Right lobe of liver (tissue), 6 donors: ENCODE measurements around the gene PLXNC1. TPM values are rescaled to one million over a fixed set of nuclear protein-coding genes. Genes with fewer than 3 reads are reported as not detected.

Source experiments
- ATAC-seq, 4 donors: fragments of 200-7000 bp; cut with Tn5 transposase; one replicate each; pipeline ENCODE4 v1.9.1; 2020; ENCODE audit warnings: mild to moderate bottlenecking in 4 of 4, moderate library complexity in 4 of 4
- DNase-seq, 3 donors: peaks; one replicate each; pipeline ENCODE4 v3.0.0-alpha.2; 2020
- H3K27ac ChIP-seq, 3 donors: fragments of 200-600 bp; one replicate each; pipeline ENCODE4 v1.8.0; 2022
- H3K27me3 ChIP-seq, 2 donors: fragments of 200-600 bp; one replicate each; pipeline ENCODE4 v1.8.0; 2022
- H3K36me3 ChIP-seq, 4 donors: fragments of 200-600 bp; sonication (generic) in 1 of 4; one replicate each; pipeline versions ENCODE4 v1.5.1 to v1.8.0; 2017 to 2022; ENCODE audit warnings: control low read depth in 1 of 4
- H3K4me1 ChIP-seq, 4 donors: fragments of 200-600 bp; sonication (generic) in 1 of 4; one replicate each; pipeline versions ENCODE4 v1.5.1 to v1.8.0; 2017 to 2022; ENCODE audit warnings: control low read depth in 1 of 4
- H3K4me3 ChIP-seq, 3 donors: fragments of 200-600 bp; one replicate each; pipeline ENCODE4 v1.8.0; 2022
- H3K9me3 ChIP-seq, 4 donors: fragments of 200-600 bp; sonication (generic) in 1 of 4; one replicate each; pipeline versions ENCODE4 v1.5.1 to v1.8.0; 2017 to 2022; ENCODE audit warnings: control low read depth in 1 of 4
- CTCF ChIP-seq, 4 donors: fragments of 200-600 bp in 3 of 4; fragments of 450-650 bp in 1 of 4; IDR thresholded peaks; one replicate each; pipeline versions ENCODE4 v1.5.1 to v1.8.0; 2016 to 2022; ENCODE audit warnings: antibody characterized with exemption in 4 of 4, mild to moderate bottlenecking in 2 of 4
- POLR2A ChIP-seq: fragments of 450-650 bp; IDR thresholded peaks from one replicate; pipeline ENCODE4 v1.6.1; 2017; ENCODE audit warnings: antibody characterized with exemption, mild to moderate bottlenecking
- WGBS: methylation state at CpG from one replicate; pipeline ENCODE4 v1.1.6; 2018; ENCODE audit warnings: low coverage, low lambda C conversion rate; ENCODE audit not compliant: insufficient coverage; ENCODE audit errors: missing lambda C conversion rate; 5-methylcytosine and 5-hydroxymethylcytosine counted together
- intact Hi-C, 2 donors: fragments of 100-400 bp; cut with DNase I; formaldehyde crosslinking; loops; one replicate each; pipeline versions ENCODE4 v1.11.2 to v1.14.1; 2022
- total RNA-seq, 6 experiments: library from RNA; depleted of rRNA in 2 of 6; stranded (reverse); fragments of >200 nt in 2 of 6; fragmentation: NEBNext Ultra II Directional in 3 of 6; extraction: Animal tissue kit (Norgen Biotek cat#: 25700) in 3 of 6; gene quantifications; one replicate each; pipeline versions ENCODE4 v1.1.0 to v1.2.4, GENCODE V29; 2016 to 2023
- donor health status: DM: no; HTN: yes; CAD: no.
- donor health status: DM: no; HTN: no; CAD: no.
- donor health status: DM: no; HTN: no; CAD: no.
- donor health status: DM: no; HTN: yes; CAD: no.
- donor health status: DM: no; HTN: yes; CAD: no.

Gene PLXNC1
- total RNA-seq, 6 experiments from 2014 or later: 1.6 to 7.0 (median 3.5) TPM

DNA sequence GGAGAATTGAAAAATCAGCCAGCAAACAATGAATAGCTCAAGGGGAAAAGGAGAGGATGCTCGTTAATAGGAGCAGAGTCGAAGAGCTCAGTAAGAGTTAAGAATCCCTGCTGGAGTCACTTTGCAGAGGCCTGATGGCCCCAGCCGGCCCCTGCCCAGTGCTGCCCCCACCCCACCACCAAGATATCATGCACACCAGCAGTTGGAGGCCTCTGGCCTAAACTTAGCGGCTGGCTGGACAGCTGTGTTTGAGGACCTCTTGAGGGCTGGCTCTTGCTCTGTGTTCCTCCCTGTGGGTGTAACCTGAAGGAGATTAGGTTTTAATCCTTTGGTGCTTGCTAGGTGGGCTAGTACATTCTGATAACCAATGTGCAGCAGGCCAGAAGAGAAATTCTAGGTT, 142.0 kb downstream of the PLXNC1 start:
- 68% methylated on average over 3 of the region's 4 CpGs for WGBS
- H3K27ac ChIP-seq: no peak overlapping the region
- H3K9me3 ChIP-seq: no peaks in the 10 kb centered on the region
- no peaks in the 10 kb centered on the region for H3K36me3 ChIP-seq
- H3K4me1 ChIP-seq: peaks cover 0 to 10% (median 0%) of the 10 kb centered on the region in 4 donors
- intact Hi-C loops: no loop called here
- no peaks in the 10 kb centered on the region for H3K27me3 ChIP-seq
- H3K4me3 ChIP-seq: no peak overlapping the region
- DNase-seq: no peak
- TF ChIP-seq CTCF (IDR thresholded peaks at IDR 0.05) (no peak), POLR2A (no peak)
- no peak for ATAC-seq

GRCh38 chr12:94297096-94297699, 148.8 kb downstream of the PLXNC1 start:
- WGBS: 94% methylated on average over 5 of the region's 6 CpGs
- Histone ChIP-seq H3K36me3 (no peaks in the 10 kb centered on the region), H3K27ac (no peak overlapping the region), H3K4me1 (no peaks in the 10 kb centered on the region), H3K4me3 (no peak overlapping the region), H3K9me3 (no peaks in the 10 kb centered on the region), H3K27me3 (no peaks in the 10 kb centered on the region)
- intact Hi-C loops: no loop called here
- DNase-seq: no peak
- no peak for ATAC-seq
- TF ChIP-seq POLR2A (no peak), CTCF (IDR thresholded peaks at IDR 0.05) (no peak)

GRCh38 chr12:94297876-94298505, 149.6 kb downstream of the PLXNC1 start:
- 96% methylated on average over 2 of the region's 2 CpGs for WGBS
- no peak overlapping the region for H3K27ac ChIP-seq
- H3K36me3 ChIP-seq: no peaks in the 10 kb centered on the region
- no peak overlapping the region for H3K4me3 ChIP-seq
- H3K9me3 ChIP-seq: no peaks in the 10 kb centered on the region
- no peaks in the 10 kb centered on the region for H3K4me1 ChIP-seq
- intact Hi-C loops: no loop called here
- TF ChIP-seq POLR2A (no peak), CTCF (IDR thresholded peaks at IDR 0.05) (no peak)
- no peaks in the 10 kb centered on the region for H3K27me3 ChIP-seq
- DNase-seq: no peak
- peak in 1 of 4 donors; percentile 62 for ATAC-seq

DNA sequence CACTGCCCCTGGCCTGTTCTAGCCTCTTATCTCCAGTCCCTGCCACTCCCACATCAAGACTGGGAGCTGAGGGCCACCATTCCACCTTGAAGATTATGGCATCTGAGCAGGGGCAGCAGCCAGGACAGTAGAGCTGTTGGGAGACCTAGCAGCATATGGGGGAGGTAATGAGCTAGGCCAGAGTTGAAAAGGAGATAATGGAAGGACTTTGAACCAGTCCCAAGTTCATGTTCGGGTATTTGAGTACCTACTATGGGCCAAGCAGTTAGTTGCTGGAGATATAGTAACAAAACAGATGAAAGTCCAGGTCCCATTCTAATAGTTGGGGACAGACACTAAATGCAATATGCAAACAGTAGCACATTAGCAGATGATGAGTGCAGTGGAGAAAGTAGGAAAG, 151.5 kb downstream of the PLXNC1 start:
- no peaks in the 10 kb centered on the region for H3K36me3 ChIP-seq
- no peaks in the 10 kb centered on the region for H3K9me3 ChIP-seq
- intact Hi-C loops: no loop called here
- H3K4me3 ChIP-seq: no peak overlapping the region
- peaks cover 0 to 1% (median 0%) of the 10 kb centered on the region in 4 donors for H3K4me1 ChIP-seq
- WGBS: 22% methylated on average over 1 of the region's 1 CpG
- no peak for TF ChIP-seq POLR2A
- H3K27ac ChIP-seq: no peak overlapping the region
- ATAC-seq (no peak), DNase-seq (no peak)
- no peaks in the 10 kb centered on the region for H3K27me3 ChIP-seq

- H3K4me3 ChIP-seq: no peak overlapping the region
- no peak for DNase-seq
- H3K27me3 ChIP-seq: no peaks in the 10 kb centered on the region
- H3K27ac ChIP-seq: no peak overlapping the region
- ATAC-seq: no peak
- H3K36me3 ChIP-seq: peaks cover 0 to 5% (median 0%) of the 10 kb centered on the region in 4 donors
- WGBS: 91% methylated on average over 1 of the region's 1 CpG
- H3K4me1 ChIP-seq: peaks cover 0 to 12% (median 0%) of the 10 kb centered on the region in 4 donors
- H3K9me3 ChIP-seq: no peaks in the 10 kb centered on the region
- intact Hi-C loops: no loop called here
- TF ChIP-seq CTCF (IDR thresholded peaks at IDR 0.05) (no peak), POLR2A (no peak)
Observed at GRCh38 chr12:94304012-94304411, 155.6 kb downstream of the PLXNC1 start.
